HG03025 (cell line): ENCODE data around the gene TRIM33.
"Not testable (repeated sequence)": the region's sequence is repeated elsewhere in the genome, so short reads cannot be mapped to it uniquely, and the experiment has no call there.

Experiments used
- ATAC-seq: cut with Tn5 transposase; IDR thresholded peaks from one replicate; pipeline ENCODE4 v1.9.1; 2021; ENCODE audit warnings: mild to moderate bottlenecking, moderate library complexity; ENCODE audit not compliant: unreplicated experiment, low FRiP score

Gene TRIM33

DNA sequence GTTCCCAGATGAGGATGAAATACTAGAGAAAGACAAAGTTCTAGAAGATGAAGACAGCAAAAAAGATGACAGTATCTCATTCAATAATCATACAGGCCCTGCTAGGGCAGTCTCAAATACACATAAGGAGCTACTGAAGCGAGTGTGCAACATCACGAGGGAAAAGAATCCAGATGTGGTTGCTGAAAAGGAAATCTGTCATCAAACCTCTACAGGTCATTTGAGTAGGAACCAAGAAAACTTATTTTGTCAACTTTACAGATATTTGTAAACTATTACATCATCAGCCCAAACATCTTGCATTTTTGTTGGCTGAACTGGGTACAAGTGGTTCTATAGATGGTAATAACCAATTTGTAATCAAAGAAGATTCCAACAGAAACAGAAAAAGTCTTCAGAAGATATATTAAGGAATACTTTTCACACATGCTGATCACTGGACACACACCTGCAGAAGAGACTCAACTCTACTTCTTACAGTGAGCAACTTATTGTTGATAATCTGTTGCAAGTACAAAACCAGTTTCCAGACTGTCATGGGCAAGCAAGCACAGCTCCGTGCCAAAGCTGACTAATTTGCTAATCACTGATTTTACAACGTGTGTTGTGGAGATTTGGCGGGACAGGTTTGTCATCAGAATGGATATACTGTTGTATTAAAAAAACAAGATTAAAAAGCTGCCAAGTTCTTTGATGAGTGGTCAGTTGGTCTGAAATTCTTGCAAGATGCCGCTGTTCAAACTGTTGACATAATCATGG, 42.1 kb downstream of the TRIM33 start:
- no peak for ATAC-seq

DNA sequence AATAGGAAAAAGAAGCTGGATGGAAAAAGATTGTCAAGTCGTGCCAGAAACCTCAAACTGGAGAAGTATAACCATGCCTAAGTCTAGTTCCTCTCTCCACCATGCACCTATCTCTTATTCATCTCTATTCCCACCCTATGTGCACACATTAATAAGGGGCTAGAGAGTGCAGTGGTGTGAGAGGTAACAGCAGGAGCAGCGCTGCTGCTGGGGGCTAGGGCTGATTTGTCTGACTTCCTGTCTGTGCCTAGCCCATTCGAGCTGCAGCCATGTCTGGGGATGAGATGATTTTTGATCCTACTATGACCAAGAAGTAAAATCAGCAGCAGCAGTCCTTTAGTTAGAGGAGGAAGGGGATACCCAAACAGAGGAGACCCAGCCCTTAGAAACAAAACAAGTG, 43.0 kb downstream of the TRIM33 start:
- no peak for ATAC-seq

DNA sequence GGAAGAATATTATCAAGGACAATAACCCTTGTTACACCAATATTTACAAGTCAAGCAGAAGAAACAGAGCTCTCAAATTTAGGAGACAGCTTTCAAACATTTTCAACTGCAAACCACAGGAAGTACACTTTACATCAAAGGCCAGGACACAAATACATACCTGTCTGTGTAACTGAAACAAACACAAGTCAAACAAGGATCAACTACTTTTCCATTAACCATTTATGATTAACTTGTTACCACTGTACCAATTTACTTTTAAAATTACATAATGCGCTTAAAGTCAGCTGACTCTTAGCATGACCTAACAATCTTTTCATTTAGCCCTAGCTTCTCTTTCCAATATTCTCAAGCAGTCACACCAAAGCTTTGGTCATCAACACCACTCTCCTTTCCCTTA, 43.5 kb downstream of the TRIM33 start:
- ATAC-seq = no peak

DNA sequence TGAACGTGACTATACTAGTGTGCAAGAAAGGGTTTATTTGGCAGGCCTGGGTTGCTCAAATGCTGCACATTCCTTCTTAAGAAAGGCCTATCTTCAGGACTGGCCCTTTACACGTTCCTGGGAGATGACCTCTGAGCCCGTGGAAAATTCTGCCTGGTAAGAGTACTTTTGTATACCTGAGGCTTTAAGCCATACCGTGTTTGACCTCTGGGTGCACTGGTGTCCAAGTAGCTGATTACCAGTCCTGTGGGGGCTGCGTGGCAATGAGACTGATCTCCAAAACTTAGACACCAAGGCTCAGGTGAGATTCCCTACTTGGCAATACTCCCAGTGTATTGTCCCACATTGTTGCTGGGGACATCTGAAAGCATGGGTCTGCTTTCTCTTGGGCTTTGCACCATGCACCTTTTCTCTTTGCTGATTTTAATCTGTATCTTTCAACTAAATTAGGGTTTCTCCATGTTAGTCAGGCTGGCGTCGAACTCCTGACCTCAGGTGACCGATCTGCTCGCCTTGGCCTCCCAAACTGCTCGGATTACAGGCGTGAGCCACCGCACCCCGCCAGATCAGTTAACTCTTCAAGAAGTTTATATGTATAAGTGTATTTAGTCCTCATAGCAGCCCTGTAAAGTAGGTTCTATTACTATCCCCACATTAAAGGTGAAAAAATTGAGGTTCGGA, 44.5 kb downstream of the TRIM33 start:
- ATAC-seq = no peak

DNA sequence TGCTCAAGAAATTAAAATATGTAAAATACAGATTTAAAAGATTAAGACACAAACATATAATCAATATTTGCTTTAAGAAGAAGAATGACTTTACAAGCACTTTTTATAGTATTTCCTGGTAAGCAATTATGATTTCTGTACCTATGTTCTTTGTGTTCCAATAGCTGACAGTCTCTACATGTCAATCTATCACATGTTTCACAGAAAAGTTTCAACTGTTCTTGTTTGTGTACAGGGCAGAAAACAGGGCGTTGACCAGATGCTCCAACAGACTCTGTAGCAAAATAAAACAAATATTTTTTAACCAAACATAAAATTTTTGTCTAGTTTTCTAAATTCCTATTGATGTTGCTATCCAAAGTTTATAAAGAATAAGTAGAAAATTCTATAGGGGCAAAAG, 48.0 kb downstream of the TRIM33 start:
- no peak for ATAC-seq

DNA sequence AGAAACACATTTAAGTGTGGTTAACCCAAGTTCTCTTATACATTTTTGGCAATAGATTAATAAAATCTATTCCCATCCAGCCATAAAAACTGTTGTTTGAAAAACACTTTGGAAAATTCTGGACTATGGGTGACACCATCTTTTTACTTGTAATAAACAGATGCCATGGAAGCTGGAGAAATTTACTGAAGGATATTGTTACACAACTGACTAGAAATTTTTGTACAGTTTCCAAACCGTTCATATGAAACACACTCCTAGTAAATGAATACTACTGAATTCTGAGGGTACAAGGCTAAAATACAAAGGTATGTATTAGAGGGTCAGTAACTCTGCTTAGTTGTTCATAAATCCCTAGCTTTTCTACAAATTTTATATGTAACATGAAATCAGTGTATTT, 48.7 kb downstream of the TRIM33 start:
- ATAC-seq = no peak

DNA sequence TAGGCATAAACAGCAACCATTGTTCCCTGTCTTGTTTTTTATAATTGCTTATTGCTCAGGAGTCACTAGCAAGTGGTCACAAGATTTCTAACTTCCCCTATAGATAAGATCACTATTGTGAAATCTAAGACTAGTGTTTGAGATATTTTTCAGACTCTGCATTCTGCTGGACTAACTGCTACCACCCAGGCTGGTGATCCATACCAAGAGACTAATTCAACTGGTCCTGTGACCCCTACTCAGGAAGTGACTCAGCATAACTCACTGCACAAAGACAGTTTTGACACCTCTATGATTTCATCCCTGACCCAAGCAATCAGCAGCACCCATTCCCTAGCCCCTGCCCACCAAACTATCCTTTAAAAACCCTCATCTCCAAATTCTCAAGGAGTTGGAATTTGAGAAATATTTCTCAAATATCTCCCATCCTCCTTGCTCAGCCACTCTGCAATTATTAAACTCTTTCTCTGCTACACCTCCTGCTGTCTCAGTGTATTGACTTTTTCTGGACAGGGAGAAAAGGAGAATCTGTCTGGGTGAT, 52.7 kb downstream of the TRIM33 start:
- no peak for ATAC-seq

DNA sequence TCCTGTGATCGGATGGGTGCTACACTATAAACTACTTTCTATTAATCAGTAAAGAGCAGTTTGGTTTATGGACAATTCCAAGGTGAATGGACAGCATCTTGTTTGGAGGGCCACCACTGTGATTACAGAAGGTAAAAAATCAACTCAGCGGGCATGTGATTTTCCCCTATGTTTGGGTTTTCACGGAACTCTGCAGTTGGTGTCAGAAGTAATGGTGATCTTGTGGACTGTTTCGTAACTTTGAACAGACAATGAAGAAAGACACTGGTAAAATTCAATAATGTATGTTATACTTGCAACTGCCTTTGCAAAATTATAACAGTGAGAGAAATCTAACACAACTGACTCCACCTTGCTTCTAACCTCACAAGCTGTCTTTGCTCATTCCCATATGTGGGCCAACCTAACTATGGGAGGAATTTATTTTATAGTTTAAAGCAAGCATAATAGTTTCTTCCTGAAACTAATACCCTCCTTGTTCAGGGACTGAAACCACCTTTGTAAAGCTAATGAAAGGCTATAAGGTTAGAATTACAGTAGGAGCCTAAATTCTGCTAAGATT, 53.2 kb downstream of the TRIM33 start:
- ATAC-seq = no peak

DNA sequence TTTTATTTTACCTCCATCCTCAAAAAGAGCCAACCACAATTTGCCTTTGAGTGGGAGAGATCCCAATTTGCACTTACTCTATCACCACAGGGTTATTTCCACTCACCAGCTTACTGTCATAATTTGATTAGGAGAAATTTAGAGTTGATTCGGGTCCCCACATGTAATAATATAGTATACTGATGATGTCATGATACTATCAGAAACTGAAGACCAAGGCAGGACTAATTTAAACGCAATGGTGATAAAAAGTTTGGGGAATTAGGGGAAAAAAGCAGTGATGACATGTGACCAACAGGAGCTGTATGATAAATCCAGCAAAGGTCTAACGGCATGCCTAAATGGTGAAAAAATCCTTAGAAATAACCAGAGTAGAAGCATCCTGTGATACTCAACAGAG, 54.4 kb downstream of the TRIM33 start:
- no peak for ATAC-seq

DNA sequence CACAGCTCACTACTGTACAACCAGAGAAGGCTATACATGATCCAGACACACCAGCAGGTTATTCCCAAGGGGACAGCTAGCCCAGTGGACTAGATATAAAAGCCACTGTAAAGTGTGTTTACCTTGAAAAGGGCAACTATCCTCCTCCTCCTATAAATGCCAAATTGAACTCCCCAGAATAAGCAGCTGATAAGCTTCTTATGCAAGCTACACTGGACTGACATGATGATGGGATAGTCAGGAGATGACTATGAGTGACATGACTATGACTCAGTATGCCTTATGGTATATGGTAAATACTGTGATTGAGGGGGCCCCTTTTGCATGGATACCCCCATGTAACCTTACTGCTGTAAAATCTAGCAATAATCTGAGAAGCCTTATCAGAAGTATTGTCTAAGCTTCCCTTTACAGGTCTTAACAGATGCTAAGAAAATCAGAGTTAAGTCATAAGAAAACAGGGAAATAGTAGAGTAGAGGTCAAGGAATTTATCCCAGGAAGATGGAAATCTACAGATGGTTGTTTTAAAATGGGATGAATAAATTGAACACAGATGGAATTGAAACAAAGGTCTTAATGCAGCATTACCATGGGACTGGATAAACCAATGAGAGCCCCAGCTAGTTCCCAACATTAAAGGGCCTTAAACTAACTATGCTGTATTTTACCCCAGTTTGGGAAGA, 55.8 kb downstream of the TRIM33 start:
- ATAC-seq = no peak

DNA sequence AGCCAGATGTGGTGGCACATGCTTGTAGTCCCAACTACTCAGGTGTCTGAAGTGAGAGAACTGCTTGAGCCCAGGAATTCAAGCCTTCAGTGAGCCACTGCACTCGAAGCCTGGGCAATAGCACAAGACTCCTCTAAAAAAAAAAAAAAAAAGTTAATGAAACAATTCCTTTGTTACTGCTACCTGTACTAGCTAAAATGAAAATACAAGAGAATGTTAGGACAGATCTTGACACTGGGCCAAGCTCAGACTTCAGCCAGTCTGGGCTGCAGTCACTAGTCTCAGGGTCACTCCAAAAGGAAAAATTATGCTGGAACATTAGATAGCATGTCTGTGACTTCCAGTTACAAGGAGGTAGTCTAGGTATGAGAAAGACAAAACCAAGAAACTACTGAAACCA, 56.5 kb downstream of the TRIM33 start:
- ATAC-seq = no peak

DNA sequence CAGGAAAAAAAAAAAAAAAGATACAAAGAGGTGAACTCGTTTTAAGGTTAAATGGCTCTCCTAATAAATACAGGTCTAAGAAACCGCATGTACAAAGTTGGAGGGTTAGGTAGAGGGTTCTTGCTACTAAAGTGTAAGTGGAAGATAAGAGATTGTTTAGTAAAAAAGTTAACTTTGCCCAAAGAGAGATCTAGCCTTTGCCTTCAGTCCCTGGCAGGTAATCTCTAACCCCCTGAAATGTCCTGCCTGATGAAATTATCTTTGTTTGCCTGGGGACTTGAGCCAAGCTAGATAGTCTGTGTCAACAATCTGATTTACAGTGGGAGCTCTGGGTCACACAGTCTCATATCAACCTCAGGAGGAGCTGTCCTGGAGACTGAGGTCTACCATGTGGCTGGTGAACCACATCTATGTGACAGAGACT, 57.6 kb downstream of the TRIM33 start:
- ATAC-seq = no peak

DNA sequence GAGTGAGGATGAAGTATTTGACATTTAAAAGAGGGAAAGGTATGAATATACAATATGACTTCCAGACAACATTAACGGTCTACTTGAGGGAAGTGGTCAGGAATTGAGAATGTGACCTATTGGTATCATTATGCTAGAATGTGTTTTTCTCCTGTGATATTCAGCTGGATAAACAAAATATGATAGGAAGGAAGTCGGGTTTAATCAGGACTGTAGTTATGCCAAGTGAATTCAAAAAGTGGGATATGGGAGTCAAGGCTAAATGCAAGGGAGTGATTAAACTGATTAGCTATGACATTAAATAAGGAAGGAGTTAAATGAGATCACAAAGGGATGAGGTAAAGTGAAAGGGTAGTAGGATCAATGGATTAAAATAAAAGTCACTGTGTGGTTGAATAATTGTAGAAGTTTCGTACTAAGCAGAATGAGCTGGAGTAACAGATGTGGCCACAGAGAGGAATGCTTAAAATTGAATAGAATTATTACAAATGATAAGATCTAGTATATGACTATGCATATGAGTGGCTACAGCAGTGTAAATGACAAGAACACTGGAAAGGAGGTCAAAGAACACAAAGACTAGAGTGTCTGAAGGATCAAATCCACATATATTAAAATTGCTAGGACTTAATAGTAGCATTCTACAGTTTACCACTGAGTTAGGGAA, 62.5 kb downstream of the TRIM33 start:
- no peak for ATAC-seq

DNA sequence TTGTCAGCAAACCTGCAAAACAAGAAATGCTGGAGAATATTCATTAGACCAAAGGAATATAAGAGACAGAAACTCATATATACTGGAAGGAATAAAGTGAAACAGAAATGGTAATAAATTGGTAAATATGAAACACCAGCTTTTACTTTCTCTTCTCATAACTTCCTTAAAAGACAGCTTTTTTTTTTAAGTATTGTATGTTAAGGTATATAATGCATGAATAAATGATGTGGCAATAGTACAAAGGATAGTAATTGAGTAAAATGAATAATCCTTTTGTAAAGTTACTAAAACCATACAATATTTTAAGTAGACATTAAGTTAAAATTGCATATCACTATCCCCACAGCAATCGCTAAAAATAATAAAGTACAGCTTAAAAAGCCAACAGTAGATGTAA, 64.8 kb downstream of the TRIM33 start:
- ATAC-seq = no peak

DNA sequence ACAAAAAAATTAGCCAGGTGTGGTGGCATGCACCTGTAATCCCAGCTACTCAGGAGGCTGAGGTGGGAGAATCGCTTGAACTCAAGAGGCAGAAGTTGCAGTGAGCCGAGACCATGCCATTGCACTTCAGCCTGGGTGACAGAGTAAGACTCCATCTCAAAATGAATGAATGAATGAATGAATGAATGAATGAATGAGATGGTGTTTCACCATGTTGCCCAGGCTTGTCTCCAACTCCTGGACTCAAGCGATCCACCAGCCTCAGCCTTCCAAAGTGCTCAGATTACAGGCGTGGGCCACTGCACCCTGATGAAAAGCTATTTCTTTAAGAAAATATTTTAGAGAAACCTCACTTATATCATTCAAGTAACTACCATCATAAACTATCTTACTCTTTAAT, 67.8 kb downstream of the TRIM33 start:
- ATAC-seq = not testable (repeated sequence)

DNA sequence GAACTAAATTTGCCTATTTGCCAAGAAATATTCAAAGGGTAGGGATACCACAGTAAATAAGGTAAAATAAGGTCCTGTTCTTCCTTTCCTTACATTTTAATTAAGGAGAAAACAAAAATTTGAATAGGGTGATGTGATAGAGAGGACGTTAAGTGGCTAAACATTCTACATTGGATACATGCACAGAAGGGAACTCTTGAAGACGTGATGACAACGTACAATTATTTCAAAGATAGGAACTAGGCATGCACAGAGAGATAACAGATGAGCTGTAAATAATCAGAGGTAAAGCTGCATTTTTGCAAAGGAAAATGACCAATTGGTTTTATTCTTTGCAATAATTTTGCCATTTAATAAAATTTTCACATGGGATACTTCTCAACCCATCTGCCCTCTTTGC, 69.7 kb downstream of the TRIM33 start:
- ATAC-seq = no peak

DNA sequence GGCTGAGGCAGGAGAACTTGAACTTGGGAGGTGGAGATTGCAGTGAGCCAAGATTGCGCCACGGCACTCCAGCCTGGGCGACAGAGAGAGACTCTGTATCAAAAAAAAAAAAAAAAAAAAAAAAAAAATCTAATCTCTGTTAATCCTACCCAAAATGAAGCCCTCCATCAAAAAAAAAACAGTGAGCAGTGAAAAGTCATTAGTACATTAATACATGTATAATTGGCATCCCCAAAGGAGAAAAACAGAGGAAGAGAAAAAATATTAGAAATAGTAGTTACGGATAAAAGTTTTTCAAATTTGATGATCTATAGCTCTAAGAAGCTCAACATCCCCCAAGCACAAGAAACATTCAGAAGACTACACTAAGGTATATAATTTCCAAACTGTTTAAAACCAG, 71.6 kb downstream of the TRIM33 start:
- ATAC-seq = no peak

DNA sequence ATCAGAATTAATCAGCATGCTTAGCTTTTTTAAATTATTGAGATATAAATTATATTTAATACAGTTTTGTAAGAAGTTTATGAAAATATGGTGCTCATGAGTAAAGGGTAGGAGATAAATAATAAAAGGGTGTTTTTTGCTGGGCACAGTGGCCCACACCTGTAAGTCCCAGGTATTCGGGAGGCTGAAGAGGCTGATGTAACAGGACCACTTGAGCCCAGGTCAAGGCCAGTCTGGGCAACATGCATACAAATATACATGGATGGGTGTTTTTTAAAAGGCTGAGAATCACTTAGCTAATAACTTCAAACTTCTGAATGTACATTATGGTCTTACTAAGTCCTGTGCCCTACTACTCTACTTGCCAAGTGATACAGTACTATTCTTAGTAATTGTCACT, 73.2 kb downstream of the TRIM33 start:
- ATAC-seq = no peak

DNA sequence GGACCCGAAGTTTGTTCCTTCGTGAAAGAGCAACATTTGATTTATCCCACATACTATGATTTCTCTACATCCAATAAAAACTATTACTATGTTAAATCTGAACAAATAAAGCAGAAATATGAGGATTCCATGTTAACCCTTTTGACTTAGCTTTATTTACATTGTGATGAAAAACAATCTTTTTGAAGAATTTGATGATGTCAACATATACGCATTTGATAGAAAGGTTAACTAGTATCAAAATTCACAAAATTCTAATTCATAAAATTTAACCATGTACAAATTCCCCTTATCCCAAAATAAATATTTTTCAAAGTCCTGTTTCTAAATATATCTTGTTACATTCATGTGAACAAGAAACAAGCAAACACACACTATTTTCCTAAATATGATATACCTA, 74.2 kb downstream of the TRIM33 start:
- ATAC-seq = no peak

DNA sequence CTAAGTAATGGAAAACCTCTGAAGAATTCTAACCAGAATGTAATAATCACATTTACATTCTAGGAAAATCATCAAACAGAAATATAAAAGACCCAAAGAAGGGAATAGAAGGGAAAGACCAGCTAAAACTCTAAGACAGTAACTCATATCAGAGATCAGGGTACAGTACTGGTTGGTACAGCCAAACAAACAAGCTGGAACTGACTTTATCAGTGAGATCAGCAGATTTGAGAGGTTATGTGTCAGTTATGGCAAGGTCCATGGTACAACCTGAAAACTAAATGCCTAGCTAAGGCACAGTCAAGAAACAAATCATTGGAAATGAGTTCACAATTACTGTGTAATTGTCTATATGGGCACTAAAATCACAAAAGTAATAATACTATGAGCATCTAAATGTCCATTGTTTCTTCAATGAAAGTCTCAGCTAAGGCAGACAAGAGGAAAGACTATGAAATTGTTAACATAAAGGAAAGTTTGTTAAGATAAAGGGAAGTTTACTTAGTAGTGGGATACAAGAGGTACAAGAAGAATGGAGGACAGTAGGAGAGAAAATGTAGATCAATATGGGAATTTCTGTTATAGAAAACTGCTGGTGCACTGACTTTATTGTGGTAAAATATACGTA, 75.8 kb downstream of the TRIM33 start:
- ATAC-seq = no peak
